Right atrium auricular region (tissue), 2 donors: ENCODE measurements around the gene CAMK2B. TPM values are rescaled to one million over a fixed set of nuclear protein-coding genes. Genes with fewer than 3 reads are reported as not detected.
A peak's percentile ranks its signal among the peaks of the same experiment; 100 is the strongest.

Source experiments
- DNase-seq: peaks from one replicate; pipeline ENCODE4 v3.0.0-alpha.2; 2019; ENCODE audit warnings: low spot score
- H3K27ac ChIP-seq, 2 donors: fragments of 200-600 bp; sonication (generic); 1 replicate in 1 of 2; 2 replicates in 1 of 2; pipeline ENCODE4 v1.5.1; 2016 to 2019
- H3K27me3 ChIP-seq, 2 donors: fragments of 200-600 bp; sonication (generic); one replicate each; pipeline versions ENCODE4 v1.5.1 to v1.6.0; 2017 to 2019
- H3K36me3 ChIP-seq: fragments of 200-600 bp; sonication (generic); one replicate; pipeline ENCODE4 v1.5.1; 2016
- H3K4me1 ChIP-seq, 2 donors: fragments of 200-600 bp; sonication (generic); one replicate each; pipeline versions ENCODE4 v1.5.1 to v1.6.0; 2017 to 2019
- H3K4me3 ChIP-seq, 2 donors: fragments of 200-600 bp; sonication (generic); 1 replicate in 1 of 2; 2 replicates in 1 of 2; pipeline ENCODE4 v1.5.1; 2017 to 2019; ENCODE audit warnings: mild to moderate bottlenecking in 1 of 2, moderate library complexity in 1 of 2
- H3K9me3 ChIP-seq, 2 donors: fragments of 200-600 bp; sonication (generic); one replicate each; pipeline ENCODE4 v1.5.1; 2019
- CTCF ChIP-seq, 2 donors: fragments of 200-600 bp; sonication (generic); IDR thresholded peaks; one replicate each; pipeline ENCODE4 v1.5.1; 2019; ENCODE audit warnings: antibody characterized with exemption in 2 of 2
- total RNA-seq, 2 donors: library from RNA; depleted of rRNA; stranded (reverse); fragments of >200 nt; gene quantifications; one replicate each; pipeline ENCODE4 v1.1.0, GENCODE V29; 2016

The CAMK2B gene
- total RNA-seq, 2 donors from 2014 or later: 79.9 to 84.7 TPM

- Histone ChIP-seq H3K9me3 (no peaks in the 10 kb centered on the region), H3K27me3 (no peaks in the 10 kb centered on the region), H3K36me3 (no peaks in the 10 kb centered on the region), H3K27ac (no peak overlapping the region), H3K4me1 (no peaks in the 10 kb centered on the region), H3K4me3 (no peak overlapping the region)
- TF ChIP-seq CTCF (IDR thresholded peaks at IDR 0.05): no peak
- DNase-seq: peak; percentile 47
Measured at GRCh38 chr7:44188480-44189225, 136.7 kb downstream of the CAMK2B start.

GRCh38 chr7:44187636-44188416 is 137.6 kb downstream of the CAMK2B start:
- no peak overlapping the region for H3K4me3 ChIP-seq
- H3K9me3 ChIP-seq: peaks cover 2 to 4% of the 10 kb centered on the region in 2 donors
- H3K27ac ChIP-seq: no peak overlapping the region
- DNase-seq: peak; percentile 51
- no peaks in the 10 kb centered on the region for H3K27me3 ChIP-seq
- no peaks in the 10 kb centered on the region for H3K36me3 ChIP-seq
- TF ChIP-seq CTCF (IDR thresholded peaks at IDR 0.05): no peak
- H3K4me1 ChIP-seq: no peaks in the 10 kb centered on the region

GRCh38 chr7:44186736-44187135 is 138.7 kb downstream of the CAMK2B start:
- no peak overlapping the region for H3K27ac ChIP-seq
- no peaks in the 10 kb centered on the region for H3K27me3 ChIP-seq
- DNase-seq: peak; percentile 54
- H3K4me3 ChIP-seq: no peak overlapping the region
- TF ChIP-seq CTCF (IDR thresholded peaks at IDR 0.05): no peak
- H3K9me3 ChIP-seq: peaks cover 5 to 10% of the 10 kb centered on the region in 2 donors
- no peaks in the 10 kb centered on the region for H3K36me3 ChIP-seq
- H3K4me1 ChIP-seq: no peaks in the 10 kb centered on the region

- TF ChIP-seq CTCF (IDR thresholded peaks at IDR 0.05): no peak
- H3K9me3 ChIP-seq: peaks cover 5 to 10% of the 10 kb centered on the region in 2 donors
- peak; percentile 38 for DNase-seq
- H3K27ac ChIP-seq: no peak overlapping the region
- no peaks in the 10 kb centered on the region for H3K4me1 ChIP-seq
- no peaks in the 10 kb centered on the region for H3K36me3 ChIP-seq
- H3K4me3 ChIP-seq: no peak overlapping the region
- H3K27me3 ChIP-seq: no peaks in the 10 kb centered on the region
Measured at GRCh38 chr7:44185729-44186128, 139.7 kb downstream of the CAMK2B start.

- H3K4me3 ChIP-seq: no peak overlapping the region
- no peaks in the 10 kb centered on the region for H3K4me1 ChIP-seq
- H3K36me3 ChIP-seq: no peaks in the 10 kb centered on the region
- H3K27me3 ChIP-seq: no peaks in the 10 kb centered on the region
- no peak overlapping the region for H3K27ac ChIP-seq
- TF ChIP-seq CTCF (IDR thresholded peaks at IDR 0.05): no peak
- peaks cover 5 to 10% of the 10 kb centered on the region in 2 donors for H3K9me3 ChIP-seq
- DNase-seq: peak; percentile 23
Measured at GRCh38 chr7:44184873-44185446, 140.4 kb downstream of the CAMK2B start.
